ENCODE data around the gene MYL7. TPM values are rescaled to one million over a fixed set of nuclear protein-coding genes. Genes with fewer than 3 reads are reported as not detected.
A peak's percentile ranks its signal among the peaks of the same experiment; 100 is the strongest.
"Not testable (repeated sequence)": the region's sequence is repeated elsewhere in the genome, so short reads cannot be mapped to it uniquely, and the experiment has no call there.

MYL7 gene
- total and polyA plus RNA-seq, 3 experiments from 2014 or later: not detected

DNA sequence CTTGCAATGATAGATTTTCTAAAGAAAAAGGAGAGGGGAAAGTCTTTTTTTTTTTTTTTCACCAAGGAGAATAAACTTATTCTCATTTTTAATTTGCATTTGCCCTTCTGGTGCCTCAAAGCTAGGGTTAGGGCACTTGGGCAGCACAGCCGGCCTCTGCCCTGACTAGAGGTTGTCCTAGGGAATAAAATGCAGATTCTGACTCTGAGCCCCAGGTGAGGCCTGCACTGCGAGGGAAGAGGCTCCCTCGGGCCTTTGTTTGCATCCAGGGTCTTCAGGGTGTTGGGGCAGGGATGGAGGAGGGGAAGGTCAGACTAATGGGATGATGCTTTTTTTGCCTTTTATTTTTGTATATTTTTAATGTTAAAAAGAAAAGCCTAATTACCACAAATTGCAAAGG lies 7.8 kb downstream of the MYL7 start:
- POLR2A ChIA-PET: interaction anchor here (0.7 kb wide), 1 partner anchor 43 kb away, joined by 4 read pairs; no protein-coding TSS in a partner anchor
- H3K4me1 Mint-ChIP-seq: no peaks in the 10 kb centered on the region
- Histone ChIP-seq H3K27me3 (ENCODE audit: insufficient read depth, low read length, poor library complexity, severe bottlenecking) (no peaks in the 10 kb centered on the region), H3K36me3 (ENCODE audit: insufficient read depth, low read length) (no peaks in the 10 kb centered on the region), H3K4me3 (ENCODE audit: low read length) (no peak overlapping the region), H3K9me3 (ENCODE audit: low read length) (no peaks in the 10 kb centered on the region), H3K4me1 (ENCODE audit: insufficient read depth, low read length) (no peaks in the 10 kb centered on the region), H3K27ac (ENCODE audit: low read depth, low read length) (no peak overlapping the region)
- DNase-seq: no peak
- H3K4me3 Mint-ChIP-seq: no peak overlapping the region
- H3K9me3 Mint-ChIP-seq: no peaks in the 10 kb centered on the region
- H3K27ac Mint-ChIP-seq: no peak overlapping the region
- H3K27me3 Mint-ChIP-seq: peaks cover 0 to 9% of the 10 kb centered on the region in 2 donors
- CTCF ChIA-PET: no interaction called here
- H3K36me3 Mint-ChIP-seq: no peaks in the 10 kb centered on the region

DNA sequence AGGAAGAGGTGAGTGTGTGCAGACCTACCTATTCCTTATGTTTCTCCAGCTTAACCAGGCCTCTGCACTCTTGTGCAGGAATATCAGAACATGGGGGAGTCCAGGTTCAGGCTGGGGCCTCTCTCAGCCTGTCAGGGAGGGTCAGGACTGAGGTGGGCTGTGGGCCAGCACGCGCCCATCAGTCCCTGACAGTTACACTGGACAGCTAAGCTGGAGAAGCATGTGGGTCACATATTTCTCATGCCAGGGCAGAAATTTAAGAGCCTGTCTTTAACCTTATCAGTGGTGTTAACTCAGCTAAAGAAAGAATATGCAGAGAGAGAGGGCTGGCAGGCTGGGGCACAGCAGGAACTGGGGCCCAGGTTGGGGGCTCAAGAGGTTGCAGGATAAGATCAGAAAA lies 9.1 kb downstream of the MYL7 start:
- no peaks in the 10 kb centered on the region for H3K36me3 ChIP-seq (ENCODE audit: insufficient read depth, low read length)
- no peaks in the 10 kb centered on the region for H3K27me3 ChIP-seq (ENCODE audit: insufficient read depth, low read length, poor library complexity, severe bottlenecking)
- no peak overlapping the region for H3K27ac ChIP-seq (ENCODE audit: low read depth, low read length)
- H3K27me3 Mint-ChIP-seq: peaks cover 0 to 9% of the 10 kb centered on the region in 2 donors
- H3K9me3 Mint-ChIP-seq: no peaks in the 10 kb centered on the region
- no peaks in the 10 kb centered on the region for H3K4me1 ChIP-seq (ENCODE audit: insufficient read depth, low read length)
- ChIA-PET CTCF (interaction anchor here (0.9 kb wide), 1 partner anchor 50 kb away, joined by 3 read pairs; no protein-coding TSS in a partner anchor), POLR2A (no interaction called here)
- no peaks in the 10 kb centered on the region for H3K4me1 Mint-ChIP-seq
- H3K4me3 Mint-ChIP-seq: no peak overlapping the region
- H3K27ac Mint-ChIP-seq: no peak overlapping the region
- peaks cover 0 to 2% (median 0%) of the 10 kb centered on the region in 3 donors for H3K36me3 Mint-ChIP-seq
- no peaks in the 10 kb centered on the region for H3K9me3 ChIP-seq (ENCODE audit: low read length)
- no peak for DNase-seq
- H3K4me3 ChIP-seq (ENCODE audit: low read length): no peak overlapping the region

DNA sequence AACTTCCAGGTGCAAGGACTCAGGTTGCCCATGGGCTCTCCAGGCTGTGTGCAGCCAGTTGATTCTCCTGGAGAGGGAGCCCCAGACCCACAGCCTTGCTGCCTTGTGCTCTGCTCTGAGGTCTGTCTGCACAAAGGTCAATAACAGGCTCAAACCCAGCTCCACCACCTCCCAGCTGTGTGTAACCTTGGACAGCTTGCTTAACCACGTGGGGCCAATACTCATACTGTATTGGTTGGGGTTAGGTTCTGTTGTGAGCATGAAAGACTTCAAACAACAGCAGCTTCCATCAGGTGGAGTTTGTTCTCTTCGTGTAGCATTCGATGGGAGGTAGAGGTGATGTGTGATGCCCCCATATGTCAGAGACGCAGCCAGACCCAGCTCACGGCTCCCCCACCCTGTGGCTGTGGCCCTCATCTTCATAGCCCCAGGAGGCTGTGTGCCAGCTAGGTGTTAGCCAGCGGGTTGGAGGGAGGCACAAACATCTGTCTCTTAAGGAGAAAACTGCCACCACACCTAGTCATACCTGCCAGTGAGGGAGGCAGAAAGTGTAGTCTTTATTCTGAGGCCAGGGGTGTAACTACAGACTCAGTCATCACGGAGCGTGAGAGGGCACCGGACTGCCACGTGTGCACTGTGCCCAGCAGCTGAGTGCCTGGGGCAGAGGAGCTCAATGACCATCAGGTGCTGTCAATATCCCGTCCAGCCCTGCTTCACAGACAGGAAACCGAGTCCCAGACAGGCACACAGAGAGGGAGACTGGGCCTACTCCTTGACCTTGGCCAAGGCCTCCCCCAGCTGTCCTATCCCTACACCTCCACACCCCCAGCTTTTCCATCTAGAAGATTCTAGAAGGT lies 9.7 kb downstream of the MYL7 start:
- Histone ChIP-seq H3K27me3 (ENCODE audit: insufficient read depth, low read length, poor library complexity, severe bottlenecking) (no peaks in the 10 kb centered on the region), H3K27ac (ENCODE audit: low read depth, low read length) (no peak overlapping the region), H3K4me1 (ENCODE audit: insufficient read depth, low read length) (no peaks in the 10 kb centered on the region), H3K36me3 (ENCODE audit: insufficient read depth, low read length) (no peaks in the 10 kb centered on the region), H3K9me3 (ENCODE audit: low read length) (no peaks in the 10 kb centered on the region), H3K4me3 (ENCODE audit: low read length) (no peak overlapping the region)
- Mint-ChIP-seq H3K27me3 (peaks cover 0 to 9% of the 10 kb centered on the region in 2 donors), H3K27ac (no peak overlapping the region), H3K36me3 (peaks cover 0 to 2% (median 0%) of the 10 kb centered on the region in 3 donors), H3K9me3 (no peaks in the 10 kb centered on the region), H3K4me3 (no peak overlapping the region), H3K4me1 (no peaks in the 10 kb centered on the region)
- DNase-seq: no peak
- POLR2A ChIA-PET: no interaction called here
- CTCF ChIA-PET: interaction anchor here (0.9 kb wide), 1 partner anchor 50 kb away, joined by 3 read pairs; no protein-coding TSS in a partner anchor

DNA sequence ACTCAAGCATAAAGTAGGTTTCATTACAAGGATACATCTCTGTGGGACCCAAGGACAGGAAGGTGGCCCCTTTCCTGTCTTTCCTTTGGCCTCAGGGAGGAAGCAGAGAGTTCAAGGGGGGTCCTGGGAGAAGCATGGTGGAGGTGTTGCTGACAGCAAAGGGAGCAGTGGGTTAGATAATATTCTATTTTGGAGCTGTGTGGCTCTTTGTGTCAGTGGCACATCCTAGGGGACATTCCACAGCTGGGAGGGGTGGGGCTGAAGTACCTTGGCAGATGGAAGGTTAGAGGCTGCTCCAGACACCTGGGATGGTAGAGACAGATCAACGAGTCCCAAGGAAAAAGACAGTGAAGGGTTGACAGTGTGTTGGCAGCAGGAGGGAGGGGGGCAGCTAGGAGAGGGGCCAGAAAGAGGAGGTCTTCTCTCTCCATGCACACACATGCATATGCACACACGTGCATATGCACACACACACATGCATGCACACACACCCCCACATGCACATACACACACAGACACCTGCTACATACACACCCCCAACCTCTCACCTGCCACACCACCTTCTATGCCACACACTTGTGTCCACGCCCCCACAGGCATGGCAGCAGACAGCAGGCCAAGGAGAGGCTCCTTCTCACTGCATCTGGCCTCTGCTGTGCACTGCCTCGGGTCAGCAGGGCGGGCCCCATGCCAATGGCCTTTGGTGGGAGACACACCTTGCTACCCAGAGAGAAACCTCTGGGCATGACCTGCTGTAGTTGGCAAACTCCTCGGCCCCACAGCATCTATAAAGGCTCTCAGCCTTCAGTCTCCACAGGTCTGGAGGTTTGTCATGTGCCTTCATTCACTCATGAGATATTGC lies 12.2 kb downstream of the MYL7 start:
- H3K9me3 Mint-ChIP-seq: no peaks in the 10 kb centered on the region
- no peak for DNase-seq
- H3K27me3 Mint-ChIP-seq: peaks cover 0 to 4% of the 10 kb centered on the region in 2 donors
- Histone ChIP-seq H3K36me3 (ENCODE audit: insufficient read depth, low read length) (no peaks in the 10 kb centered on the region), H3K4me1 (ENCODE audit: insufficient read depth, low read length) (peaks cover 3% of the 10 kb centered on the region), H3K4me3 (ENCODE audit: low read length) (no peak overlapping the region), H3K27me3 (ENCODE audit: insufficient read depth, low read length, poor library complexity, severe bottlenecking) (no peaks in the 10 kb centered on the region), H3K9me3 (ENCODE audit: low read length) (no peaks in the 10 kb centered on the region), H3K27ac (ENCODE audit: low read depth, low read length) (no peak overlapping the region)
- ChIA-PET CTCF (interaction anchor here (0.9 kb wide), 1 partner anchor 12 kb away, joined by 3 read pairs; no protein-coding TSS in a partner anchor), POLR2A (no interaction called here)
- H3K27ac Mint-ChIP-seq: peak overlapping the region in 1 of 8 donors; percentile 70
- H3K4me1 Mint-ChIP-seq: peaks cover 3 to 4% (median 4%) of the 10 kb centered on the region in 3 donors
- H3K36me3 Mint-ChIP-seq: peaks cover 0 to 2% (median 1%) of the 10 kb centered on the region in 3 donors
- H3K4me3 Mint-ChIP-seq: no peak overlapping the region

DNA sequence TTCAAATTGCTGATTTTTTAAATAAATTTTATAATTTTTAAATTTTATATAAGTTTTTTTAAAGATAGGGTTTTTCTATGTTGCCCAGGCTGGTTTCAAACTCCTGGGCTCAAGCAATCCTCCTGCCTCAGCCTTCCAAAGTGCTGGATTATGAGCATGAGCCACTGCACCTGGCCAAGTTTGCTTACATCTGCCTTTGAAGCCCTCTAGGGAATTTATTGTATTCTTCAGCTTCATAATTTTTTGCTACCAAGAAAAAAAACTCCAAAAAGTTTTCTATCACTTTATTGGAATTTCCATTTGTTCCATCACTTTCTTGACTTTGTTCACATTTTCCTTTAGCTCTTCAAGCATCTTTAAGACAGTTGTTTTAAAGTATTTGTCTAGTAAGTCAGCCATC lies 14.0 kb downstream of the MYL7 start:
- H3K9me3 Mint-ChIP-seq: no peaks in the 10 kb centered on the region
- H3K27ac ChIP-seq (ENCODE audit: low read depth, low read length): no peak overlapping the region
- ChIA-PET POLR2A (no interaction called here), CTCF (no interaction called here)
- peak overlapping the region in 1 of 7 donors; percentile 60 for H3K4me3 Mint-ChIP-seq
- peaks cover 0 to 8% (median 2%) of the 10 kb centered on the region in 3 donors for H3K36me3 Mint-ChIP-seq
- H3K36me3 ChIP-seq (ENCODE audit: insufficient read depth, low read length): no peaks in the 10 kb centered on the region
- H3K9me3 ChIP-seq (ENCODE audit: low read length): no peaks in the 10 kb centered on the region
- no peak overlapping the region for H3K4me3 ChIP-seq (ENCODE audit: low read length)
- H3K27me3 Mint-ChIP-seq: peaks cover 0 to 4% of the 10 kb centered on the region in 2 donors
- peaks cover 11 to 20% (median 14%) of the 10 kb centered on the region in 3 donors for H3K4me1 Mint-ChIP-seq
- peaks cover 13% of the 10 kb centered on the region for H3K4me1 ChIP-seq (ENCODE audit: insufficient read depth, low read length)
- no peaks in the 10 kb centered on the region for H3K27me3 ChIP-seq (ENCODE audit: insufficient read depth, low read length, poor library complexity, severe bottlenecking)
- H3K27ac Mint-ChIP-seq: peak overlapping the region in 1 of 8 donors; percentile 19
- no peak for DNase-seq

DNA sequence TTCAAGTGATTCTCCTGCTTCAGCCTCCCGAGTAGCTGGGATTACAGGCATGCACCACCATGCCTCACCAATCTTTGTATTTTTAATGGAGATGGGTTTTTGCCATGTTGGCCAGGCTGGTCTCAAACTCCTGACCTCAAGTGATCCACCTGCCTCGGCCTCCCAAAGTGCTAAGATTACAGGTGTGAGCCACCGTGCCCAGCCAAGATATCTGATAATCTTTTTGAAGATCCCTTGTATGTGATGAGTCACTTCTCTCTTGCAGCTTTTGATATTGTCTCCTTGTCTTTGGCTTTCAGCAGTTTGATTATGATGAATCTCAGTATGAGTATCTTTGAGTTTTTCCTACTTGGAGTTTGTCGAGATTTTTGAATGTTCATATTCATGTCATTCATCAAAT lies 14.6 kb downstream of the MYL7 start:
- H3K27ac ChIP-seq (ENCODE audit: low read depth, low read length); CTCF ChIA-PET; H3K27me3 ChIP-seq (ENCODE audit: insufficient read depth, low read length, poor library complexity, severe bottlenecking); H3K9me3 Mint-ChIP-seq; H3K9me3 ChIP-seq (ENCODE audit: low read length); H3K36me3 ChIP-seq (ENCODE audit: insufficient read depth, low read length); DNase-seq; H3K36me3 Mint-ChIP-seq; H3K27me3 Mint-ChIP-seq; POLR2A ChIA-PET; H3K4me3 ChIP-seq (ENCODE audit: low read length): not testable (repeated sequence)
- peaks cover 15% of the 10 kb centered on the region for H3K4me1 ChIP-seq (ENCODE audit: insufficient read depth, low read length)
- H3K4me3 Mint-ChIP-seq: peak overlapping the region in 1 of 7 donors; percentile 73
- peak overlapping the region in 2 of 8 donors; percentile 17 to 19 for H3K27ac Mint-ChIP-seq
- peaks cover 12 to 26% (median 16%) of the 10 kb centered on the region in 3 donors for H3K4me1 Mint-ChIP-seq

DNA sequence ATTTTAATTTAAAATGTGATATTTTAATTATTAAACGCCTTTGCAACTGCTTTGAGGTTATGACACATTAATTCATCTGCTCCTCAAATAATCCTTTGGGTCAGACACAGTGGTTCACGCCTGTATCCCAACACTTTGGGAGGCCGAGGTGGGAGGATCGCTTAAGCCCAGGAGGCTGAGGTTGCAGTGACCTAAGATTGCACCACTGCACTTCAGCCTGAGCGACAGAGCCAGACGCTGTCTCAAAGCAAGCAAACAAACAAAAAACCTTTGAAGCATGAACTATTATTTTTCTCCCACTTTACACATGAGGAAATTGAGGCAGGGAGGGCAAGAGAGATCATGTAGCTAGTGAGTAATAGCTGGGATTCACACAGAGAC lies 16.3 kb downstream of the MYL7 start:
- POLR2A ChIA-PET: no interaction called here
- peaks cover 18 to 42% (median 25%) of the 10 kb centered on the region in 3 donors for H3K4me1 Mint-ChIP-seq
- H3K4me3 Mint-ChIP-seq: peak overlapping the region; percentile 30 to 96 (median 91)
- H3K9me3 Mint-ChIP-seq: no peaks in the 10 kb centered on the region
- H3K27me3 ChIP-seq (ENCODE audit: insufficient read depth, low read length, poor library complexity, severe bottlenecking): no peaks in the 10 kb centered on the region
- no peak overlapping the region for H3K27ac ChIP-seq (ENCODE audit: low read depth, low read length)
- peaks cover 0 to 23% (median 2%) of the 10 kb centered on the region in 3 donors for H3K36me3 Mint-ChIP-seq
- H3K9me3 ChIP-seq (ENCODE audit: low read length): no peaks in the 10 kb centered on the region
- no peak overlapping the region for H3K4me3 ChIP-seq (ENCODE audit: low read length)
- no peaks in the 10 kb centered on the region for H3K36me3 ChIP-seq (ENCODE audit: insufficient read depth, low read length)
- peak overlapping the region in 7 of 8 donors; percentile 41 to 97 (median 79) for H3K27ac Mint-ChIP-seq
- peaks cover 0 to 4% of the 10 kb centered on the region in 2 donors for H3K27me3 Mint-ChIP-seq
- DNase-seq: no peak
- peaks cover 15% of the 10 kb centered on the region for H3K4me1 ChIP-seq (ENCODE audit: insufficient read depth, low read length)
- CTCF ChIA-PET: no interaction called here

Data from CD8-positive, alpha-beta memory T cell (primary cell).